ENCODE data around the gene CTU1.
A peak's percentile ranks its signal among the peaks of the same experiment; 100 is the strongest.
"Not testable (repeated sequence)": the region's sequence is repeated elsewhere in the genome, so short reads cannot be mapped to it uniquely, and the experiment has no call there.

The CTU1 gene

DNA sequence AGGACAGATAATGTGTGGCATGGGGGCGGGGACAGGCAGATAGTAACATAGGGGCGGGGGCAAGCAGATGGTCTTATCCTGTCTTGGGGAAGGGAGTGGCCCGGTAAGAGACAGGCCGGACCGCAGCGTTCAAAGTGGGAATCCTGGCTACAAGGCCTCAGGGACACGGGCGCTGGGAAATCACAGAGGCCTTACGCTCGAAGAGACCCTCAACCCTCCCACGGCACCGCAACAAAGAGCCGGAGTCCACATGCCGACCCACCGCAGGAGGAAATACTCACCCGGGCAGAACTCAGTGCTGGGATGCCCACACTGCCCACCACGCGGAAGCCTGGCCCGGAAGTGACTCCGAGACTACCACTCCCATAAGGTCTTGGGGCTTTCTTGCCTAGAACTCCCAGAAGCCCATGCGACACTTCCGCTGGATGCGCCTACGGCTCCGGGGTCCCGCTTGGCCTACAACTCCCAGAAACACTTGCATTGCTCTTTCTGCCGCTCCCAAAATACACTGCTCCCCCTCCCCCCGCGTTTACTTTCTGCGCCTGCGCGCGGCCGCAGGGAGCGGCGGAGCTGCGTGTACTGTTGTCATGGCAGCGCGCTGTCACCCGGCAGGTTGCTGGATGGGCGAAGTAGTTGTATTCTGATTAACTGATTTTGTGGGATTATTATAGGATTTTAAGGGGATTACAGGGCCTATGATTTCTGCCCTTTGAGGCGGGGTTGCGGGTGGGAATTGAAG, at the start of gene CTU1:
CTU1 (minus strand) TSS at position 344 of the 739 bp plus-strand sequence. CDS start 3,840 bp downstream, outside the sequence.
- peak; percentile 98 for DNase-seq

DNA sequence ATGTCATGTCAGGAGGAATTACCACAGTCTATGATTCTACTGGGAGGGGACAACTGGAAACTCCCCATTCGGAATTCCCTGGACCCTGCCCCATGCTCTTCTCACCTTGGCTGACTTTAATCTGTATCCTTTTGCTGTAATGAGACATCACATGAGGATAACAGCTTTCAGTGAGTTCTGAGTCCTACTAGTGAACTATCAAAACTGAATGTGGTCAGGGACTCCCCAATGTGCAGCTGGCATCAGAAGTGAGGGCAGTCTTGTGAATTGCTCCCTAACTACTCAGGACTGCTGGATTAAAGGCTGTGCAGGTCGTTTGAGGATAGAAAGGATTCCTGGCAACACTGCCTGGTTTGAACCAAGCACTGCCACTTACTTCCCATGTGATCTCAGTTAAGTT, 49.1 kb upstream of the CTU1 start:
- no peak for DNase-seq

DNA sequence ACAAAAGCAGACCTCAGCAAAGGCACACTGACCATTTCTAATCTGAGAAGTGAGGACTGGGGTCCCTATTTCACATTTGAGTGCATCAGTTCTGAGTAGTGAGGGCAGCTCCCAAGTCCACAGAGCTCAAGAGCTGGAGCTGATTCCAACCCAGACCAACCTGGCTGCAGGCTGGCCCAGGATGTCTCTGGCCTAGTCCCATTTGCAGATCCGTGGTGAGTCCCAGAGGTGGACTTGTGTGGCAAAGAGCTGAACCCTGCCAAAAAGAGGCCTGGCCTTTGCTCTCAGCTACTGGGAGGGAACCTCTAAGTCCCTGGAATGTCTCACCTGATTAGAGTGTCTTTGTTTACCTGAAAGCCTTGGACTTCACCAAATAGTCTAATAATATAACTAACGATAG, 48.5 kb upstream of the CTU1 start:
- no peak for DNase-seq

DNA sequence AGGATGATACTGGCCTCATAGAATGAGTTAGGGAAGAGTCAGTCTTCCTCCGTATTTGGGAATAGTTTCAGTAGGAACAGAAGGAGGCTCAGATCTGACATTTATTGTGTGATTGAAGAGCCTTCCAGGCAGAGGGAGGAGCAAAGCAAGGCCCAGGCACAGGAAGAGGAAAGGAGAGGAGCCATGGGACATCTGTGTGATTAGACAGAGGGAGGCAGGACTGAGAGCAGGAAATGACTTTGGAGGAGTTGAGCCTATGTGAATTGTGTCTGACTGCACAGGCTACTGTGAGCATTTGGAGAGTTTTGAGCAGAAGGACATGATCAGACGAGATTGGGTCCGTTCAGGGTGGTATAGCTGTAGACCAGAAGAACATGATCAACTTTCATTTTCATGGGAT, 42.4 kb upstream of the CTU1 start:
- DNase-seq: no peak

DNA sequence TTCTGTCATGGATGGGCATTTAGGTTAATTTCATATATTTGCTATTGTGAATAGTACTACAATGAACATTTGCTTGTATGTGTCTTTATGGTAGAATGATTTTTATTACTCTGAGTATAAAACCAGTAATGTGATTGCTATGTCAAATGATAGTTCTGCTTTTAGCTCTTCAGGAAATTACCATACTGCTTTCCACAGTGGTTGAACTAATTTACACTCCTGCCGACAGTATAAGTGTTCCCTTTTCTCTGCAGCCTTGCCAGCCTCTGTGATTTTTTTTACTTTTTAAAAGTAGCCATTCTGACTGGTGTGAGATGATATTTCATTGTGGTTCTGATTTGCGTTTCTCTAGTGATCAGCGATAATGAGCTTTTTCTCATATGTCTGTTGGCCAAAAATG, 40.4 kb upstream of the CTU1 start:
- DNase-seq: no peak

DNA sequence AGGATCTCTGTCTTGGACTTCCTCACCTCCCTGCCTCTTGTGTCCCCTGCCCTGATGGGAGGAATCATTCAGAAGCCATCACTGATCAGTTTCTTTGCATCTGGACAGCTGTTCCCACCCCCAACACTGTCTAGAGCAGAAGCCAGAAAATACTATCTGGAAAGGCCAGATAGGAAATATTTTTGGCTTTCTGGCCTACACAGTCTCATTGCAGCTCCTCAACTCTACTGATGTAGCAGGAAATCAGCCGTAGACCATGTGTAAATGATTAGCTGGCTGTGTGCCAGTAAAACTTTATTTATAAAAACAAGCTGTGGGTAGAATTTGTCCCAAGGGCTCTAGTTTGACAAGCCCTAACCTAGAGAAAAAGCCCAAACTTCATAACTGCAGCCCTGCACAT, 39.5 kb upstream of the CTU1 start:
- DNase-seq: no peak

DNA sequence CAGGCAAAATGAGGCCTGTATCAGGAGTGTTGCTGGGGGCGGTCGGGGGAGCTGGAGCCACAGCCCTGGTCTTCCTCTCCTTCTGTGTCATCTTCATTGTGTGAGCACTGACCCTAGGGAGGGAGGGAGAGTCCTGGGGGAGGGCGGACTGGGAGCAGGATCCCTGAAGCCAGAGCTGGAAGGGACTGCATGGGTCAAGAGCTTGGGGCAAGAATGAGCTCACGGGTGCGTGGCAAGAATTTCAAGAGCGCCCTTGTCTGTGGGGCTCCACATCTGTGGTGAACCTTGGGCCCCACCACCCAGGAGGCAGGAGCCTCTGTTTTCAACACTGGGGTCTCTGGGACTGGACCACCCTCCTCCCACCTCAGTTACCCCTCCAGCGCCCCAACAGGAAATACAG, 38.5 kb upstream of the CTU1 start:
- DNase-seq: no peak

DNA sequence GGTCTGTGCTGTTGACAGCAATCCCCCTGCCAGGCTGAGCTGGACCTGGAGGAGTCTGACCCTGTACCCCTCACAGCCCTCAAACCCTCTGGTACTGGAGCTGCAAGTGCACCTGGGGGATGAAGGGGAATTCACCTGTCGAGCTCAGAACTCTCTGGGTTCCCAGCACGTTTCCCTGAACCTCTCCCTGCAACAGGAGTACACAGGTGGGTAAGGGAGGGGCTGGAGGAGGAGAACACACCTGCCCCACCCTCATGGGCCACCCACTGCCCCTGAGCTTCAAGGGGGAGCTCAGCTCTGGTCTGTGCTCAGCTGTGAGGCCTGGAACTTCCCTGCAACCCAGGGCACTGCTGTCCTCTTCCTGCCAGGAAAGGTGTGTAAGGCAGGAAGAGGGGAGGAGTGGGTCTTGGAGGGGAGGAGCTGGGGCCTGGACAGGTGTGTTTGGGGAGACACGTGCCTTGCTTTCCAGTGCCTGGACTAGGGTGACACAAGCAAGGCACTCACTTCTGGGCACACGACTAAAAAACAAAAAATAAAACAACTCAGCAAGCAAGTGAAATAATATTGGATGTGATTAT, 37.8 kb upstream of the CTU1 start:
- DNase-seq: no peak

DNA sequence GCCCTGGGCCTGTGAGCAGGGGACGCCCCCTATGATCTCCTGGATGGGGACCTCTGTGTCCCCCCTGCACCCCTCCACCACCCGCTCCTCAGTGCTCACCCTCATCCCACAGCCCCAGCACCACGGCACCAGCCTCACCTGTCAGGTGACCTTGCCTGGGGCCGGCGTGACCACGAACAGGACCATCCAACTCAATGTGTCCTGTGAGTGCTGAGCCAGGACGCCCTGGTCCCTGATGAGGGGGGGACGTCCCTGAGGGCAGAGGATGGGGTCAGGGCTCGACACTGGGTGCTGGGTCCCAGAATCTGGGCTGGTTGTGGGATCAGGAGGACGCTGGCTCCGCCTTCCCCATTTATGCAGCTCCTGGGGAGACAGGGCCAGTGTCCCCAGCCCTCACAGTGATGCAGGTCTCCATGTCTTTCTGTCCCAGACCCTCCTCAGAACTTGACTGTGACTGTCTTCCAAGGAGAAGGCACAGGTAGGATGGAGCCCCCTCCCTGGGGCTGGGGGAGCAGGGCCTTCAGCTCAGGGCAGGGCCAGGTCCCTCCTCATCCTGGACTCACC, 36.4 kb upstream of the CTU1 start:
- DNase-seq: no peak

DNA sequence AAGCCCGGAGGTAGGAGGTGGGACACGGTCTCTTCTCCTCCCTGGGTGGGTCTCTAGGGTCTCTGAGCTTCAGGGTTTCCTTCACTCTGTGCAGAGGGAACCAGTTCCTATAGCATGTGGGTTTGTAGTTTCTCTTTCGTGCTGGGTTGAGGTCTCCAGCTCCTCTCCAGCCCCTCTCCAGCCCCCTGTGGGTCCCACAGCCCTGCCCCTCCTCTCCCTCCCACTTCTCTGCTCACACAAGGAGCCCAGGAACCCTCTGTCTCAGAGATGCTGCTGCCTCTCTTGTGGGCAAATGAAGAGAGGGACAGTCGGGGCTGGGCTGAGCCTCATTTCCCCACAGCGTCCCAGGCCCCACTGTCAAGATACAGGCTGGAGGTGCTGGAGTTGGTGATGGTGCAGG, 35.3 kb upstream of the CTU1 start:
- no peak for DNase-seq

DNA sequence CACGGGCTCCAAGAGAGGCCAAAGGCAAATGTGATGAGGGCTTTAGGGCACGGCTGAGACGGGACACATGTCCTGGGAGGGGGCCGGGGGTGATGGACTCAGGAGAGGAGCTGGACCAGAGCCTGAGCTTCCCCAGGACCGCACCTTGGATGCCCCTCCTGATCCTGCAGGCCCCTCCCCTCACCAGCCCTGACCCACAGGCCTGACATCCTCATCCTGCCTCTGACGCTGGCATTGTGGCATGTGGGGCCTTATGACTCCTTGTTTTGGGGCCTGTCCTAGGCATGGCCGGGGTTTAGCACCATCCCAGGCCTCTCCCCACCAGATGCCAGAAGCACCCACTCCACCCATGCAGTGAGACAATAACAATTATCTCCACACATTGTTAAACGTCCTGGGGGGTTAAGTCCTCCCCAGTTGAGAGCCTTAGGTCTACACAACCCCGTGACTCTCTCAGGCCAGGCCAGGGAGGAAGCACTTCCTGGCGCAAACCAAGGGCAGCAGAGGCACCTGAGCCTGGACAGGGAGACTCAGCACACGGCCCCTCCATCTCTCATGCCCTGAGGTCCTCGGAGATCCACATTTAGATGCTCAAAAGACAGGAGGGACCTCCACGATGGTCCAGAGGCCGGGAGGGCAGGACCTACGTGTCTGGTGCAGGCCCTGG, 34.7 kb upstream of the CTU1 start:
- not testable (repeated sequence) for DNase-seq

DNA sequence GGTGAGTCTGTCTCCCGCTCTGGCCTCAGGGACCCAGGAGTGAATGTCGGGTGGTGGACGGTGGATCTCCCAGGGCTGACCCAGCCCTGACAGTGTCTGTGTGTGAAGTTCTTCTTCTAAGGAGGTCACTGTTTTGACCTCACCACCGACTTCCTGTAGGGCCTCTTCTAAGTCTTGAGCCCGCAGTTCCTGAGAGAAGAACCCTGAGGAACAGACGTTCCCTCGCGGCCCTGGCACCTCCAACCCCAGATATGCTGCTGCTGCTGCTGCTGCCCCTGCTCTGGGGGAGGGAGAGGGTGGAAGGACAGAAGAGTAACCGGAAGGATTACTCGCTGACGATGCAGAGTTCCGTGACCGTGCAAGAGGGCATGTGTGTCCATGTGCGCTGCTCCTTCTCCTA, 33.9 kb upstream of the CTU1 start, which contains the start of gene SIGLEC7:
SIGLEC7 (plus strand) TSS at position 183 of the 400 bp plus-strand sequence; CDS start at position 252, 69 bp downstream.
- no peak for DNase-seq

DNA sequence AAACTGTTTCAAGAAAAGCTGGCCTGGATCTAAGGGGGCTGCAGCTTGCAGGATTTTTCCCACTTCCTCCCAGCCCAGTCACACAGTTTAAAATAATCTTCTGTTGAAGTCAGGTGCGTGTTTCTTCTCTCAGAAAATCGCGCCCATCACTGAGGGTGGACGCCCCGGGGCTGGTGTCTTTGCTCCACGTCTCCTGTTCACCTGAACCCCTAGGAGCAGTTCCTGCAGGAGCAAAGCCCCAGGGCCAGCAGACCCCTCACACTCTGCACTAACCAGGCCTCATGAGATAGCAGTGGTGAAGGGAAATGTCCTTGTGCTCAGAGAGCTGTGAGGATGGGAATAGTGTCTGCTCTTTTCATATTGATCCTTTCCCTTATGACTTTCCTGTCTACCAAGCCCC, 33.0 kb upstream of the CTU1 start:
- DNase-seq: no peak

DNA sequence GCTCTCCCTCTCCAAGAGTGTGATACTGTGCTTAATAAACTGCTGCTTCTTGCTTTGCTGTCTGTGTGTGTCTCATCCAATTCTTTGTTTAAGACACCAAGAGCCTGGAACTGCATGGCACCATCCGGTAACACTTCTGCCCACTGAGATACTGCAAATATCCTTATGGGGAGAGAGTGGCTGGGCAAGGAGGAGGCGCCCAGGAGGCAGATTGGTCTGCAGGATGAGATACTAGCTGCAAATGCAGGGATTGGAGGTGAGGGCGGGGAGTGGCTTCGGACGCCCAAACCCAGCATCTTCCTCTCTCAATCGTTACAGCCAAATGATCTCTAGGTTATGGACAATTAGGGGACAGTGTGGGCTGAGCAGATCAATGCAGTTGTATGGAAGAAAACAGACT, 32.2 kb upstream of the CTU1 start:
- no peak for DNase-seq

DNA sequence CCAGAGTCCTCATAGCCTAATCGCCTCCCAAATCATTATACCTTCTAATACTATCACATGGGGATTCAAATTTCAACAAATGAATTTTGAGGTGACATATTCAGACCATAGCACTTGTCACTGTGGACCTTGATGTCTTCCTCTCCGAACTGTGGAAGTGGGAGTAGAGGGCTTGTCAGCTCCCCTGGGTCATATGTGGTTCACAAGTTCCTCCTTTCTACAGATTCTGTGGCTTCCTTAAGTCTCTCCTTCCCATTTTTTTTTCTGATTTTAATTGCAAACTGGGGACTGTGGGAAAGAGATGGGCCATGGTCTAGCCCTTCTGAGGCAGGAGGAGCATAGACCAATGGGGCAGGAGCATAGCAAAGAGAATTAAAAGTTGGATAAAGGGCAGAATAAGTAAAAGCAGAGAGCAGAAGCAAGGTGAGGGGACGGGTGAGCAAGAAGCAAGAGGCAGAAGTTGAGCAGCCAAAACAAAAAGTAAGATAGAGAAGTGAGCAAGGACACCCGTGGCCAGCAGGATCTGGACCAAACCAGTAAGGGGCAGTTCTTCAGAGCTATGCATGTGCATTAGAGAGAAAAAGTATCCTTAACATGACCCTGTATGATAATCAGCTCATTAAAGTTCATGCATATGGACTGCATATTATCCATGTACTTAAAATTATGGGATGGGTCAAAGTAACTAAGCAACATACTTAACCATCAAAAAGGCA, 31.2 kb upstream of the CTU1 start:
- DNase-seq: no peak

DNA sequence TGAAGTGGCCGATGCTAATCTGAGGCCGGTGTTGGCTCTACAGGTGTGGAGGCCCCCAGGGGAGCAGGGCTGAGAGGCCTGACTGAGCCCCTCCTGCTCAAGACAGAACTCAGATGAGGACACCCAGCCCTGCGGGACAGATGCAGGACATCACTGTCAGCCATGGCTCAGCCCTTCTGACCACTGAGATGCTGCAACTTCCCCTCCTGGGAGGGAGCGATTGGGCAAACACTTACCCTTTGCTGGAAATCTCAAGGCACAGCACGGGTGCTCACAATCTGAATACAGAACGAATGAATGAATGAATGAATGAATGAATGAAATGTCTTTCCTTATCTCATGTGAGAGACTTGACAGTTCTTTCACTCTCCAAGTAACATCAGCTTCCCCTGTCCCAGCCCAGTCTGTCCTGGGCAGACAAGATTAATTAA, 30.4 kb upstream of the CTU1 start:
- no peak for DNase-seq

DNA sequence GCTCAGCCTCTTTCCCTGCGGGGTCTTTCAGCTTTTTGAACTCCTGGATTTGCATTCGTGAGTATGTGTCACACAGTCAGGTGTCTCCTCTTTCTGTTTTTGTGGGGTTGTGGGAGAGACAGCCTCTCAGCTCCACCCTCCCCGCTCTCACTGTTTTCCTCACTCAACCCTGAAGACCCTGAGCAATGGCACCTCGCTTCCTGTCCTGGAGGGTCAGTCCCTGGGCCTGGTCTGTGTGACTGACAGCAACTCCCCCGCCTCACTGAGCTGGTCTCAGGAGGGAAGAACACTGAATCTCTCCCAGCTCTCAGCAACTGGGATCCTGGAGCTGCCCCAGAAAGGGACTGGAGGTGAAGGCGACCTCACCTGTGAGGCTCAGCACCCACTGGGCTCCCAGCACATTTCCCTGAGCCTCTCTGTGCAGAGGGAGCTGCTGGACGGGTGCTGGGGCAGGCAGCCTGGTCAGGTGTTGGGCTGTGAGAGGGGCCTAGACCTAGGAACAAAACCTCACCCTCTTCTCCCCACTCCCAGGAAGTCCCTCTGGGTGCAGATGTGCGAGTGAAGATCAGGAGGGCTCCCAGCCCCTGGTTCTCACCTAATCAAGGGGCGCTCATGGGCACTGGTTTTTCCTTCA, 29.7 kb upstream of the CTU1 start:
- DNase-seq: no peak

DNA sequence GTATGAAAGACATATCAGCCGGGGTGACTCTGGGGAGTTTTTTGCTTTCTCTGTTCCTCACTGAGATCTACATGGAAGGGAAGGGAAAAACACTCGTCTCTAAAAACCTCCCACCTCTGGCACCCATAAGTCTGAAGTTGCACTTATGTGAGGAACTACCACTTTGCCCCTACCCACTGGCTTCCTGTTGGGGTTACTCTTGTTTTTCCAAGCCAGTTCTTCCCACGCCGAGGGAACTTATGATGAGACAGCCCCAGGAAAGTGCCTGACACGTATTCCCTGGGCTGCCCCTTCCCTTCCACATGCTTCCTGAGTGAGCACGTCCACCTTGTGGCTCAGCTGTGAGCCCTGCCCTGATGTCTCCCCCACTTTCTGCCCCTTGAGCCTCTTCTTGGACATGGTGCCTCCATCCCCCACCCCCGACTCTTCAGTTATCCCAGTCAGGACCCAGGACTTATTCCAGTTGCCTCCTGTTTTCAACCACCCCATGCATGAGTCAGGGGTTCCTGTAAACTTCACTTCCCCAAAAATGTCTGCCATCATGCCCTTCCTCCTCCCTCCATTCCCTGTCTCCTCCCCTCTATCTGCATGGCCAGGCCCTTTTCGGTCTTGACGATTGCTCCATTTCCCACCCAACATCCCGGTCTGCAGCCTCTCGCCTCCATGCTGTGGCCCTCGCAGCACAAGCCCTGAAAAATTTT, 28.8 kb upstream of the CTU1 start:
- DNase-seq: no peak

DNA sequence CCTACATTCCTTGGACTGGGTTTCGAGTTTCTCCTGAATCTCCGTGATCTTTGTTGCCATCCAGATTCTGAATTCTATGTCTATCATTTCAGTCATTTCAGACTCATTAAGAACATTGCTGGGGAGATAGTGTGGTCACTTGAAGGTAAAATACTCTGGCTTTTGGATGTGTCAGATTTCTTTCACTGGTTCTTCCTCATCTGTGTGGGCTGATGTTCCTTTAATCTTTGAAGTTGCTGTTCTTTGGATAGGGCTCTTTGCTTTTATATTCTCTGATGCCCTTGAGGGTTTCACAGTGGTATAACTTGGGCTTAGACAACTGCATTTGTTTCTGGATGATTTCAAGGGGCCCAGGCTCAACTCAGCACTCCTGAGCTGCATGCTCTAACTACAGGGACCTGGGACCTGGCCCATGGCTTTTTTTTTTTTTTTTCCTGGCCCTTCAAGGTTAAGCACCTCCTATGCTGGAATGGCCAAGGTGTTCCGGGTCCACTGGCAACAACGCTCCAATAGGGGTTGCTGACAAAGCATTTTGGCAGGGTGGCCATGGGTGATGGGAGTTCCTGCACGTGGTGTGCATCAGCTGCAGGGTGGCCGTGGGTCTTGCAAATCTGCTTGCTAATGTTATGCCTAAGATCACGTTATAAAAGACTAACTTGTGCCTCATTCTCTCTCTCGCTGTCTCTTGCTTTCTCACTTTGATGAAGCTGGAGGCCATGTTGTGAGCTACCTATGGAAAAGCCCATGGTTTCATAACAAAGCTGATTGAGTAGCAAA, 28.0 kb upstream of the CTU1 start:
- no peak for DNase-seq

DNA sequence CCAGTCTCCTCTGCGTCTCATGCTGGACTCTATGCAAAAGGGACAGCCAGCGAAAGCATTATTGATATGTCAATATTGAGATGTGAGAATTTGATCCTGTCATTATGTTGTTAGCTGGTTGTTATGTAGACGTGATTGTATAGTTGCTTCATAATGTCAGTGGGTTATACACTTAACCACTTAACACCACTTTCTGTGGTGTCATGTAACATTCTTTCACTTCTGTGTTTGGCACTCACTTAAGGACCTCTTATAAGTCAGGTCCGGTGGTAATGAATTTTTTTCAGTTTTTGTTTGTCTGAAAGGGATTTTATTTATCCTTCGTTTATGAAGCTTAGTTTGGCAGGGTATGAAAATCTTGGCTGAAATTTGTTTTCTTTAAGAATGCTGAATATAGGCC, 26.8 kb upstream of the CTU1 start:
- DNase-seq: no peak
